Measurements from ENCODE around the gene POU2F3. TPM values are rescaled to one million over a fixed set of nuclear protein-coding genes. Genes with fewer than 3 reads are reported as not detected.

Gene POU2F3
- total RNA-seq, 1 donor from 2014 or later = 0.97 TPM

- H3K36me3 Mint-ChIP-seq (ENCODE audit: low read depth, unreplicated experiment) = no peaks in the 10 kb centered on the region
- H3K27ac Mint-ChIP-seq (ENCODE audit: unreplicated experiment) = no peak overlapping the region
- H3K27me3 Mint-ChIP-seq (ENCODE audit: unreplicated experiment) = no peaks in the 10 kb centered on the region
- no peak overlapping the region for H3K4me3 Mint-ChIP-seq (ENCODE audit: unreplicated experiment)
- no peak for TF ChIP-seq CTCF (IDR thresholded peaks at IDR 0.05; ENCODE audit: unreplicated experiment)
- peaks cover 10% of the 10 kb centered on the region for H3K4me1 Mint-ChIP-seq (ENCODE audit: unreplicated experiment)
- no peaks in the 10 kb centered on the region for H3K9me3 Mint-ChIP-seq (ENCODE audit: unreplicated experiment)
- no peak for DNase-seq (ENCODE audit: low spot score)
These were observed 77.9 kb downstream of the POU2F3 start for GRCh38 chr11:120317689-120318480.

- H3K4me3 Mint-ChIP-seq (ENCODE audit: unreplicated experiment) = no peak overlapping the region
- no peak overlapping the region for H3K27ac Mint-ChIP-seq (ENCODE audit: unreplicated experiment)
- no peaks in the 10 kb centered on the region for H3K27me3 Mint-ChIP-seq (ENCODE audit: unreplicated experiment)
- H3K4me1 Mint-ChIP-seq (ENCODE audit: unreplicated experiment) = peaks cover 10% of the 10 kb centered on the region
- H3K9me3 Mint-ChIP-seq (ENCODE audit: unreplicated experiment) = no peaks in the 10 kb centered on the region
- H3K36me3 Mint-ChIP-seq (ENCODE audit: low read depth, unreplicated experiment) = no peaks in the 10 kb centered on the region
- DNase-seq (ENCODE audit: low spot score) = no peak
- no peak for TF ChIP-seq CTCF (IDR thresholded peaks at IDR 0.05; ENCODE audit: unreplicated experiment)
These were observed 79.0 kb downstream of the POU2F3 start for GRCh38 chr11:120318906-120319305.

- peak; percentile 82 for DNase-seq (ENCODE audit: low spot score)
- H3K27ac Mint-ChIP-seq (ENCODE audit: unreplicated experiment) = peak within 1 kb of the TSS; percentile 92
- peak within 1 kb of the TSS; percentile 92 for H3K4me3 Mint-ChIP-seq (ENCODE audit: unreplicated experiment)
- peaks cover 3% of the 10 kb centered on the region for H3K27me3 Mint-ChIP-seq (ENCODE audit: unreplicated experiment)
- H3K9me3 Mint-ChIP-seq (ENCODE audit: unreplicated experiment) = no peaks in the 10 kb centered on the region
- peaks cover 17% of the 10 kb centered on the region for H3K4me1 Mint-ChIP-seq (ENCODE audit: unreplicated experiment)
- TF ChIP-seq CTCF (IDR thresholded peaks at IDR 0.05; ENCODE audit: unreplicated experiment) = no peak
- H3K36me3 Mint-ChIP-seq (ENCODE audit: low read depth, unreplicated experiment) = peaks cover 13% of the 10 kb centered on the region
These were observed 85.2 kb downstream of the POU2F3 start, which contains the start of gene TLCD5 for GRCh38 chr11:120324932-120325810. TLCD5 (plus strand) TSS chr11:120325299; CDS start chr11:120327442, 2,143 bp downstream.

GRCh38 chr11:120326228-120326627 is 86.3 kb downstream of the POU2F3 start:
- Mint-ChIP-seq H3K27me3 (ENCODE audit: unreplicated experiment) (peaks cover 3% of the 10 kb centered on the region), H3K27ac (ENCODE audit: unreplicated experiment) (peak overlapping the region; percentile 11), H3K4me3 (ENCODE audit: unreplicated experiment) (peak overlapping the region; percentile 89), H3K4me1 (ENCODE audit: unreplicated experiment) (peaks cover 17% of the 10 kb centered on the region), H3K36me3 (ENCODE audit: low read depth, unreplicated experiment) (peaks cover 16% of the 10 kb centered on the region), H3K9me3 (ENCODE audit: unreplicated experiment) (no peaks in the 10 kb centered on the region)
- DNase-seq (ENCODE audit: low spot score) = no peak
- TF ChIP-seq CTCF (IDR thresholded peaks at IDR 0.05; ENCODE audit: unreplicated experiment) = no peak
